IMR-90 (cell line): ENCODE measurements around the gene ABCG8. TPM values are rescaled to one million over a fixed set of nuclear protein-coding genes. Genes with fewer than 3 reads are reported as not detected.

ENCODE experiments used
- ATAC-seq: fragments of 200-7000 bp; cut with Tn5 transposase; 2 replicates; pipeline ENCODE4 v1.9.1; 2020; ENCODE audit warnings: low read depth, mild to moderate bottlenecking, moderate library complexity
- BruUV-seq: library from RNA; stranded (reverse); fragments of 400-500 nt; replicated peaks from 2 replicates; lab custom pipeline; 2021; lab: Mats Ljungman, UMichigan
- CTCF ChIA-PET: fragments of 300-600 bp; formaldehyde crosslinking; extraction: SDS; loops from one replicate; lab custom pipeline; 2021; ENCODE audit warnings: antibody characterized with exemption; lab: Yijun Ruan, JAX
- POLR2A ChIA-PET: fragments of 300-600 bp; sonication (Branson Sonifier 250); formaldehyde crosslinking; loops from one replicate; lab custom pipeline; 2022; ENCODE audit warnings: antibody characterized with exemption; ENCODE audit not compliant: unreplicated experiment; lab: Charles Lee
- DNase-seq: peaks from one replicate; pipeline ENCODE4 v3.0.0; 2013
- H2AFZ ChIP-seq: replicated peaks from 2 replicates; pipeline ENCODE3; 2013; ENCODE audit warnings: low read length, mild to moderate bottlenecking; ENCODE audit not compliant: poor library complexity
- H2AK5ac ChIP-seq: 2 replicates; pipeline ENCODE4 v1.6.1; 2013; ENCODE audit warnings: low read depth, low read length, inconsistent platforms
- H2AK9ac ChIP-seq: replicated peaks from 2 replicates; pipeline ENCODE3; 2013; ENCODE audit warnings: mild to moderate bottlenecking, low read depth, low read length, moderate library complexity; ENCODE audit not compliant: poor library complexity
- H2BK120ac ChIP-seq: 2 replicates; pipeline ENCODE4 v1.6.1; 2013; ENCODE audit warnings: low read depth, low read length, inconsistent platforms
- H2BK15ac ChIP-seq: 3 replicates; pipeline ENCODE4 v1.6.1; 2013; ENCODE audit warnings: low read depth, low read length, inconsistent platforms
- H2BK20ac ChIP-seq: 2 replicates; pipeline ENCODE4 v1.6.1; 2013; ENCODE audit warnings: low read depth, mild to moderate bottlenecking, inconsistent platforms, low read length, moderate library complexity
- H2BK5ac ChIP-seq: 2 replicates; pipeline ENCODE4 v1.6.1; 2013; ENCODE audit warnings: mild to moderate bottlenecking, low read depth, low read length, inconsistent platforms; ENCODE audit not compliant: poor library complexity, severe bottlenecking
- H3K14ac ChIP-seq: replicated peaks from 2 replicates; pipeline ENCODE4 v1.6.1; 2013; ENCODE audit warnings: low read depth, low read length, inconsistent platforms
- H3K18ac ChIP-seq: 2 replicates; pipeline ENCODE4 v1.6.1; 2013; ENCODE audit warnings: low read depth, low read length, control low read depth
- H3K23ac ChIP-seq: 2 replicates; pipeline ENCODE4 v1.6.1; 2013; ENCODE audit warnings: low read depth, low read length, inconsistent platforms
- H3K27ac ChIP-seq: 2 replicates; pipeline ENCODE4 v1.5.1; 2013; ENCODE audit warnings: mild to moderate bottlenecking, control low read depth, low read length; ENCODE audit not compliant: insufficient read depth
- H3K27me3 ChIP-seq: 2 replicates; pipeline ENCODE4 v1.6.1; 2013; ENCODE audit warnings: low read length; ENCODE audit not compliant: control insufficient read depth, insufficient read depth
- H3K36me3 ChIP-seq: 2 replicates; pipeline ENCODE4 v1.6.1; 2013; ENCODE audit warnings: low read length, mixed read lengths; ENCODE audit not compliant: control insufficient read depth, insufficient read depth
- H3K4ac ChIP-seq: 2 replicates; pipeline ENCODE4 v1.6.1; 2013; ENCODE audit warnings: low read depth, low read length, inconsistent platforms
- H3K4me1 ChIP-seq: 2 replicates; pipeline ENCODE4 v1.6.1; 2013; ENCODE audit warnings: low read length, mixed read lengths; ENCODE audit not compliant: control insufficient read depth, insufficient read depth
- H3K4me2 ChIP-seq: 2 replicates; pipeline ENCODE4 v1.6.1; 2013; ENCODE audit warnings: low read depth, mild to moderate bottlenecking, control low read depth, low read length, moderate library complexity
- H3K4me3 ChIP-seq: 2 replicates; pipeline ENCODE4 v1.5.1; 2013; ENCODE audit warnings: low read depth, mild to moderate bottlenecking, control low read depth, low read length, moderate library complexity; ENCODE audit not compliant: insufficient read depth
- H3K56ac ChIP-seq: 2 replicates; pipeline ENCODE4 v1.6.1; 2013; ENCODE audit warnings: low read length, inconsistent platforms; ENCODE audit not compliant: insufficient read depth; ENCODE audit errors: extremely low read depth
- H3K79me1 ChIP-seq, 2 experiments: 2 replicates each; pipeline ENCODE4 v1.6.1; 2013; ENCODE audit warnings: low read length in 2 of 2, inconsistent platforms in 1 of 2, low read depth in 1 of 2
- H3K9ac ChIP-seq: 2 replicates; pipeline ENCODE4 v1.6.1; 2013; ENCODE audit warnings: low read depth, low read length, control low read depth
- H3K9me1 ChIP-seq: 2 replicates; pipeline ENCODE4 v1.6.1; 2013; ENCODE audit warnings: low read length, inconsistent platforms; ENCODE audit not compliant: insufficient read depth
- H3K9me3 ChIP-seq: 2 replicates; pipeline ENCODE4 v1.6.1; 2013; ENCODE audit warnings: low read length; ENCODE audit not compliant: control insufficient read depth, insufficient read depth
- H4K20me1 ChIP-seq: 2 replicates; pipeline ENCODE4 v1.6.1; 2013; ENCODE audit warnings: low read length, inconsistent platforms; ENCODE audit not compliant: insufficient read depth
- H4K5ac ChIP-seq: 2 replicates; pipeline ENCODE4 v1.6.1; 2013; ENCODE audit warnings: mild to moderate bottlenecking, low read depth, low read length, control low read depth
- H4K8ac ChIP-seq, 2 experiments: 2 replicates each; pipeline ENCODE4 v1.6.1; 2013; ENCODE audit warnings: low read depth in 2 of 2, low read length in 2 of 2, control low read depth in 1 of 2, inconsistent platforms in 1 of 2
- H4K91ac ChIP-seq: 2 replicates; pipeline ENCODE4 v1.6.1; 2013; ENCODE audit warnings: low read depth, low read length, inconsistent platforms; ENCODE audit not compliant: insufficient read depth
- BHLHE40 ChIP-seq: fragments of 150-350 bp; IDR thresholded peaks from 2 replicates; pipeline ENCODE4 v1.6.1; 2016; ENCODE audit warnings: mild to moderate bottlenecking, low read depth, low read length
- CEBPB ChIP-seq: IDR thresholded peaks from 2 replicates; pipeline ENCODE4 v1.6.1; 2012; ENCODE audit warnings: low read depth, low read length, improper control_type of control experiment
- CHD1 ChIP-seq: IDR thresholded peaks from 2 replicates; pipeline ENCODE4 v1.6.1; 2012; ENCODE audit warnings: low read depth, low read length, improper control_type of control experiment
- CTCF ChIP-seq: conservative IDR thresholded peaks from 2 replicates; pipeline ENCODE4 v1.5.1; 2012; ENCODE audit warnings: mild to moderate bottlenecking, low read depth, low read length, improper control_type of control experiment
- ELK1 ChIP-seq: fragments of 150-350 bp; IDR thresholded peaks from 2 replicates; pipeline ENCODE4 v1.6.1; 2016; ENCODE audit warnings: low read depth, mild to moderate bottlenecking, low read length, moderate library complexity, borderline replicate concordance
- FOS ChIP-seq: fragments of 150-350 bp; IDR thresholded peaks from 2 replicates; pipeline ENCODE4 v1.6.1; 2016; ENCODE audit warnings: low read depth, low read length
- MAFK ChIP-seq: IDR thresholded peaks from 2 replicates; pipeline ENCODE4 v1.6.1; 2012; ENCODE audit warnings: low read depth, low read length, improper control_type of control experiment
- MAZ ChIP-seq: IDR thresholded peaks from 2 replicates; pipeline ENCODE4 v1.6.1; 2012; ENCODE audit warnings: low read depth, mild to moderate bottlenecking, low read length, improper control_type of control experiment, moderate library complexity, borderline replicate concordance
- MXI1 ChIP-seq: IDR thresholded peaks from 2 replicates; pipeline ENCODE4 v1.6.1; 2012; ENCODE audit warnings: low read depth, mild to moderate bottlenecking, low read length, moderate library complexity, borderline replicate concordance
- NFE2L2 ChIP-seq: fragments of 150-350 bp; IDR thresholded peaks from 2 replicates; pipeline ENCODE4 v1.6.1; 2016; ENCODE audit warnings: low read depth, mild to moderate bottlenecking, low read length
- POLR2A ChIP-seq: IDR thresholded peaks from 2 replicates; pipeline ENCODE4 v1.6.1; 2012; ENCODE audit warnings: mild to moderate bottlenecking, low read depth, low read length
- RAD21 ChIP-seq: IDR thresholded peaks from 2 replicates; pipeline ENCODE4 v1.6.1; 2012; ENCODE audit warnings: low read length, improper control_type of control experiment
- RCOR1 ChIP-seq: IDR thresholded peaks from 2 replicates; pipeline ENCODE4 v1.6.1; 2012; ENCODE audit warnings: mild to moderate bottlenecking, low read length, improper control_type of control experiment; ENCODE audit not compliant: insufficient replicate concordance
- RFX5 ChIP-seq: IDR thresholded peaks from 2 replicates; pipeline ENCODE4 v1.8.0; 2012; ENCODE audit warnings: low read depth, mild to moderate bottlenecking, low read length, moderate library complexity
- SMC3 ChIP-seq: fragments of 150-350 bp; IDR thresholded peaks from 2 replicates; pipeline ENCODE4 v1.6.1; 2016; ENCODE audit warnings: low read depth, mild to moderate bottlenecking, antibody characterized with exemption, low read length, moderate library complexity
- USF2 ChIP-seq: fragments of 150-350 bp; IDR thresholded peaks from 2 replicates; pipeline ENCODE4 v1.6.1; 2017; ENCODE audit warnings: mild to moderate bottlenecking, antibody characterized with exemption, low read length, low read depth
- WGBS, 2 experiments: methylation state at CpG; one replicate each; pipeline versions ENCODE4 v1.1.5 to v1.1.7; 2013; ENCODE audit warnings: missing lambda C conversion rate in 2 of 2; ENCODE audit not compliant: insufficient read length in 1 of 2; ENCODE audit errors: extremely low coverage in 2 of 2; 5-methylcytosine and 5-hydroxymethylcytosine counted together
- dilution Hi-C: fragments of 300-500 bp; cut with HindIII; formaldehyde crosslinking; loops from one replicate; pipeline ENCODE4 v1.14.3; 2018; ENCODE audit warnings: low sequenced_read_pairs; ENCODE audit not compliant: unreplicated experiment
- in situ Hi-C: fragments of 300-500 bp; cut with MboI; formaldehyde crosslinking; loops from 3 replicates; pipeline ENCODE4 v1.14.3; 2019; ENCODE audit warnings: low sequenced_read_pairs, inconsistent platforms, mixed read lengths
- intact Hi-C: fragments of 100-400 bp; cut with micrococcal nuclease; formaldehyde crosslinking; loops from 2 replicates; pipeline ENCODE4 v1.10.0; 2022
- polyA plus RNA-seq, 3 experiments: library from polyadenylated mRNA; depleted of rRNA; stranded (reverse); fragments of >200 nt; gene quantifications; 2 replicates each; pipeline ENCODE4 v1.2.3, GENCODE V29; 2012; ENCODE audit warnings: low replicate concordance in 1 of 3
- total RNA-seq: library from RNA; depleted of rRNA; stranded (reverse); fragments of >200 nt; gene quantifications from 2 replicates; pipeline ENCODE4 v1.2.3, GENCODE V29; 2012

Gene ABCG8
- total and polyA plus RNA-seq, 2 of the 4 experiments (the other 2 are of a cell fraction) = not detected

GRCh38 chr2:43846140-43846793, 7.5 kb downstream of the ABCG8 start:
- H2BK15ac ChIP-seq = no peak overlapping the region
- no peak overlapping the region for H3K56ac ChIP-seq
- H3K79me1 ChIP-seq = no peaks in the 10 kb centered on the region
- 100% methylated on average over 2 of the region's 5 CpGs; no CpG with 5 or more reads in 1 of the 2 experiments for WGBS, 2 experiments
- no peak overlapping the region for H3K4me2 ChIP-seq
- no peak overlapping the region for H2BK120ac ChIP-seq
- H3K9ac ChIP-seq = no peak overlapping the region
- H2BK5ac ChIP-seq = no peak overlapping the region
- no peaks in the 10 kb centered on the region for H4K20me1 ChIP-seq
- H3K14ac ChIP-seq = no peak overlapping the region
- H2BK20ac ChIP-seq = no peak overlapping the region
- no peak overlapping the region for H4K91ac ChIP-seq
- ATAC-seq (no peak), DNase-seq (no peak)
- H4K5ac ChIP-seq = no peak overlapping the region
- no peak overlapping the region for H3K23ac ChIP-seq
- no peaks in the 10 kb centered on the region for H3K9me1 ChIP-seq
- H3K4me1 ChIP-seq = no peaks in the 10 kb centered on the region
- H4K8ac ChIP-seq = no peak overlapping the region
- intact Hi-C loops = no loop called here
- no TSS peak for BruUV-seq
- H3K4ac ChIP-seq = no peak overlapping the region
- TF ChIP-seq MAFK = no peak
- no peak for TF ChIP-seq ELK1
- no peak for TF ChIP-seq USF2
- TF ChIP-seq RAD21 = no peak
- TF ChIP-seq SMC3 = no peak
- no peak for TF ChIP-seq NFE2L2
- TF ChIP-seq CTCF = no peak
- TF ChIP-seq BHLHE40 = no peak
- TF ChIP-seq FOS = no peak
- TF ChIP-seq MXI1 = no peak
- TF ChIP-seq CHD1 = no peak
- no peak for TF ChIP-seq RCOR1
- TF ChIP-seq RFX5 = no peak
- no peak for TF ChIP-seq CEBPB
- TF ChIP-seq POLR2A = no peak
- no peak for TF ChIP-seq MAZ
- no peaks in the 10 kb centered on the region for H3K9me3 ChIP-seq
- no peak overlapping the region for H2AK9ac ChIP-seq
- in situ Hi-C loops = no loop called here
- dilution Hi-C loops = no loop called here
- H3K18ac ChIP-seq = no peak overlapping the region
- CTCF ChIA-PET = no interaction called here
- H2AK5ac ChIP-seq = no peak overlapping the region
- POLR2A ChIA-PET = no interaction called here
- H3K4me3 ChIP-seq = no peak overlapping the region
- no peak overlapping the region for H2AFZ ChIP-seq
- H3K36me3 ChIP-seq = no peaks in the 10 kb centered on the region
- no peak overlapping the region for H3K27ac ChIP-seq
- peaks cover 31% of the 10 kb centered on the region for H3K27me3 ChIP-seq
